Measurements from ENCODE around the gene NOXO1. TPM values are rescaled to one million over a fixed set of nuclear protein-coding genes. Genes with fewer than 3 reads are reported as not detected.

NOXO1 gene
- total and polyA plus RNA-seq, 9 of the 15 experiments (the other 6 are each of a cell fraction or from before 2014, with no cell fraction given) = not detected

- TF ChIP-seq, protein P1, sequence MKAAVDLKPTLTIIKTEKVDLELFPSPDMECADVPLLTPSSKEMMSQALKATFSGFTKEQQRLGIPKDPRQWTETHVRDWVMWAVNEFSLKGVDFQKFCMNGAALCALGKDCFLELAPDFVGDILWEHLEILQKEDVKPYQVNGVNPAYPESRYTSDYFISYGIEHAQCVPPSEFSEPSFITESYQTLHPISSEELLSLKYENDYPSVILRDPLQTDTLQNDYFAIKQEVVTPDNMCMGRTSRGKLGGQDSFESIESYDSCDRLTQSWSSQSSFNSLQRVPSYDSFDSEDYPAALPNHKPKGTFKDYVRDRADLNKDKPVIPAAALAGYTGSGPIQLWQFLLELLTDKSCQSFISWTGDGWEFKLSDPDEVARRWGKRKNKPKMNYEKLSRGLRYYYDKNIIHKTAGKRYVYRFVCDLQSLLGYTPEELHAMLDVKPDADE (conservative IDR thresholded peaks at IDR 0.05; ENCODE audit: control insufficient read depth, low read depth, low read length) = 0 out of 2 replicates have a peak, but pooled peaks have one; percentile 8
- TF ChIP-seq FOSL1 (tag; conservative IDR thresholded peaks at IDR 0.05) (0 out of 2 replicates have a peak, but pooled peaks have one; percentile 19), GATAD2B (IDR thresholded peaks at IDR 0.05; ENCODE audit: borderline replicate concordance) (0 out of 2 replicates have a peak, but pooled peaks have one; percentile 35), KAT8 (IDR thresholded peaks at IDR 0.05; ENCODE audit: low read depth) (no peak), EHMT2 (IDR thresholded peaks at IDR 0.05) (no peak), RB1 (IDR thresholded peaks at IDR 0.05; ENCODE audit: low read depth) (0 out of 2 replicates have a peak, but pooled peaks have one; percentile 37), HNRNPK (IDR thresholded peaks at IDR 0.05; ENCODE audit: low read depth, low read length, poor library complexity, severe bottlenecking) (peak; percentile 67)
- Histone ChIP-seq H3K9ac (ENCODE audit: insufficient read depth in 1 of 2, low read depth in 2 of 2, low read length in 2 of 2) (peak overlapping the region in 1 of 2 experiments; percentile 87; a peak in 2 of 4 replicates), H3K9me3 (replicated peaks; ENCODE audit: control insufficient read depth, insufficient read depth, low read depth, low read length) (no peaks in the 10 kb centered on the region), H3K79me2 (ENCODE audit: control insufficient read depth, insufficient read depth, low read length) (peaks cover 30% of the 10 kb centered on the region), H4K20me1 (replicated peaks; ENCODE audit: control insufficient read depth, insufficient read depth, low read length) (no peaks in the 10 kb centered on the region), H3K27ac (ENCODE audit: extremely low read depth, low read depth, low read length) (no peak overlapping the region), H2AFZ (ENCODE audit: low read depth, low read length) (no peak overlapping the region), H3K4me1 (replicated peaks in 1 of 2; ENCODE audit: control insufficient read depth in 2 of 2, insufficient read depth in 2 of 2, low read length in 2 of 2) (peaks cover 34 to 74% of the 10 kb centered on the region in 2 experiments), H3K4me3 (peak overlapping the region; percentile 38), H3K9me1 (ENCODE audit: control insufficient read depth, insufficient read depth, low read length) (no peaks in the 10 kb centered on the region), H3K36me3 (ENCODE audit: control insufficient read depth, insufficient read depth, low read length) (peaks cover 26% of the 10 kb centered on the region; the same call in 1 of the 3 replicates), H3K4me2 (ENCODE audit: insufficient read depth, low read length) (peak overlapping the region; percentile 72; the same call in 1 of the 2 replicates), H3K27me3 (ENCODE audit: control insufficient read depth in 2 of 2, insufficient read depth in 2 of 2, low read length in 2 of 2) (no peaks in the 10 kb centered on the region)
- POLR2A ChIA-PET = no interaction called here
- in situ Hi-C loops (cut with MboI) = no loop called here
- peak in 1 of 4 experiments; percentile 70 for DNase-seq (ENCODE audit: extremely low read depth in 1 of 4, low spot score in 3 of 4)
- CTCF ChIA-PET (ENCODE audit: low intra/inter-chr PET ratio) = no interaction called here
- no TSS peak for BruUV-seq (replicated peaks)
- intact Hi-C loops (cut with micrococcal nuclease) = no loop called here
- WGBS (ENCODE audit: insufficient coverage, low coverage, missing lambda C conversion rate) = no CpG with 5 or more reads among the region's 25 CpGs
- FAIRE-seq = no peak
- no peak for ATAC-seq
These were observed 8.8 kb upstream of the NOXO1 start for GRCh38 chr16:1990101-1990350.

Measured in K562 (cell line).